Activated B cell treated with CpG ODN at 0.5 μM for 24 hours (primary cell): Measurements from ENCODE around the gene ARFGAP3. TPM values are rescaled to one million over a fixed set of nuclear protein-coding genes. Genes with fewer than 3 reads are reported as not detected.

Source experiments
- ATAC-seq: fragments of 200-7000 bp; cut with Tn5 transposase; one replicate; pipeline ENCODE4 v1.10.0; 2021; ENCODE audit warnings: low read depth, mild to moderate bottlenecking, moderate library complexity
- CTCF ChIA-PET: fragments of 350-600 bp; sonication (Branson Sonifier 250); formaldehyde crosslinking; loops from one replicate; lab custom pipeline; 2021; ENCODE audit warnings: antibody characterized with exemption; lab: Charles Lee
- POLR2A ChIA-PET: fragments of 350-600 bp; sonication (Branson Sonifier 250); formaldehyde crosslinking; loops from one replicate; lab custom pipeline; 2021; ENCODE audit warnings: antibody characterized with exemption; lab: Charles Lee
- DNase-seq: peaks from one replicate; pipeline ENCODE4 v3.0.0; 2022
- H3K27ac Mint-ChIP-seq: one replicate; pipeline ENCODE4 v1.8.0; 2020; ENCODE audit warnings: mixed read lengths
- H3K27me3 Mint-ChIP-seq: one replicate; pipeline ENCODE4 v1.8.0; 2021; ENCODE audit warnings: mixed read lengths
- H3K36me3 Mint-ChIP-seq: one replicate; pipeline ENCODE4 v1.8.0; 2021; ENCODE audit warnings: low read depth, mixed read lengths
- H3K4me1 Mint-ChIP-seq: one replicate; pipeline ENCODE4 v1.8.0; 2021; ENCODE audit warnings: mixed read lengths
- H3K4me3 Mint-ChIP-seq: one replicate; pipeline ENCODE4 v1.8.0; 2020; ENCODE audit warnings: mild to moderate bottlenecking, mixed read lengths
- H3K9me3 Mint-ChIP-seq: one replicate; pipeline ENCODE4 v1.8.0; 2020; ENCODE audit warnings: mixed read lengths
- intact Hi-C: fragments of 100-400 bp; cut with micrococcal nuclease; formaldehyde crosslinking; loops from one replicate; pipeline ENCODE4 v1.15.1; 2024
- total RNA-seq: library from RNA; stranded (reverse); gene quantifications from 2 replicates; pipeline ENCODE4 v1.2.3, GENCODE V29; 2022
- TF ChIP-seq, protein P1 (sequence below): fragments of 200-600 bp; IDR thresholded peaks from one replicate; pipeline ENCODE4 v1.8.0; 2022; ENCODE audit warnings: antibody characterized with exemption, mild to moderate bottlenecking

The ARFGAP3 gene
- total RNA-seq, 1 donor from 2014 or later, result 35.2 TPM

DNA sequence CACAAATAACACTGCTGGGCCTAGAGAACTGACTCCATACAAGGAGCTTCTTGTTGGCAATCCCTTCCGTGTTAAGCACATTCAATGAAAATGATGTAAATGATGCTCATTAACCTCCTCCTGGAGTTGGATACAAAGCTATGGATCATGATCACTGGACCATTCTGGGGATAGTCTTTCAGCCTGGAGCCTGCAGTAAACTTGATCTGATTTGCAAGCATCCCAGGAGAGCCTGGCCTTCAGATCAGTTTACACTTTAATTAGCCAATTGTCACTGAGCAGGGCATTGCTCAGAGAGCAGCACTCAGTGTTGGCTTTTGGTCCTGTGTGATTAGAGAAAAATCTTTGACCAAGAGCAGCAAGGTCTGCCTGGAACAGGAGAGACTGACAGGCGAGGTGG is 45.6 kb downstream of the ARFGAP3 start:
- TF ChIP-seq, protein P1, sequence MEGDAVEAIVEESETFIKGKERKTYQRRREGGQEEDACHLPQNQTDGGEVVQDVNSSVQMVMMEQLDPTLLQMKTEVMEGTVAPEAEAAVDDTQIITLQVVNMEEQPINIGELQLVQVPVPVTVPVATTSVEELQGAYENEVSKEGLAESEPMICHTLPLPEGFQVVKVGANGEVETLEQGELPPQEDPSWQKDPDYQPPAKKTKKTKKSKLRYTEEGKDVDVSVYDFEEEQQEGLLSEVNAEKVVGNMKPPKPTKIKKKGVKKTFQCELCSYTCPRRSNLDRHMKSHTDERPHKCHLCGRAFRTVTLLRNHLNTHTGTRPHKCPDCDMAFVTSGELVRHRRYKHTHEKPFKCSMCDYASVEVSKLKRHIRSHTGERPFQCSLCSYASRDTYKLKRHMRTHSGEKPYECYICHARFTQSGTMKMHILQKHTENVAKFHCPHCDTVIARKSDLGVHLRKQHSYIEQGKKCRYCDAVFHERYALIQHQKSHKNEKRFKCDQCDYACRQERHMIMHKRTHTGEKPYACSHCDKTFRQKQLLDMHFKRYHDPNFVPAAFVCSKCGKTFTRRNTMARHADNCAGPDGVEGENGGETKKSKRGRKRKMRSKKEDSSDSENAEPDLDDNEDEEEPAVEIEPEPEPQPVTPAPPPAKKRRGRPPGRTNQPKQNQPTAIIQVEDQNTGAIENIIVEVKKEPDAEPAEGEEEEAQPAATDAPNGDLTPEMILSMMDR, result no peak
- Mint-ChIP-seq H3K36me3 (peaks cover 73% of the 10 kb centered on the region), H3K27ac (no peak overlapping the region), H3K27me3 (no peaks in the 10 kb centered on the region), H3K4me3 (no peak overlapping the region), H3K4me1 (no peaks in the 10 kb centered on the region), H3K9me3 (no peaks in the 10 kb centered on the region)
- ATAC-seq (no peak), DNase-seq (no peak)
- ChIA-PET POLR2A (interaction anchor here (0.6 kb wide), 1 partner anchor 22 kb away, joined by 3 read pairs; no protein-coding TSS in a partner anchor), CTCF (no interaction called here)
- intact Hi-C loops, result no loop called here

DNA sequence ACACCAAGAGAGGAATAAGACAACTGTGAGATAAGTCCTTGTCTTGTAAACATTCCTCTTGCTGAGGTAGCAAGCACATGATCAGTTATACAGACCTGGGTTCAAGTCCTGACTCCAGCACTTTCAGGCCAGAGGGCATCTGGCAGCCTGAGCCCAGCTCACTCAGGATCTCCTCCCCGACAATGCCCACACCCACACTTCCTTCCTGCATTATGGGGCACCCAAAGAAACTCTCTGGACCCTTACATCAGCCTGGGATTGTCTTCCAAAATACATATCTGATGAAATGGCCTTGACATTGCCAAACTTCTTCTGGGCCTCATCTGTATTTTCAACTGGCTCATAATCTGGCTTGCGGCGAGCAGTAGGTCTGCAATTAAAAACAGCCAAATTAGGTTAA is 48.6 kb downstream of the ARFGAP3 start:
- Mint-ChIP-seq H3K27me3 (no peaks in the 10 kb centered on the region), H3K9me3 (no peaks in the 10 kb centered on the region), H3K4me1 (no peaks in the 10 kb centered on the region), H3K36me3 (peaks cover 78% of the 10 kb centered on the region), H3K27ac (no peak overlapping the region), H3K4me3 (no peak overlapping the region)
- no peak for ATAC-seq
- no peak for DNase-seq
- TF ChIP-seq, protein P1, result no peak
- intact Hi-C loops, result no loop called here
- ChIA-PET CTCF (no interaction called here), POLR2A (interaction anchor here (0.6 kb wide), 1 partner anchor 713 kb away, joined by 5 read pairs; no protein-coding TSS in a partner anchor)

DNA sequence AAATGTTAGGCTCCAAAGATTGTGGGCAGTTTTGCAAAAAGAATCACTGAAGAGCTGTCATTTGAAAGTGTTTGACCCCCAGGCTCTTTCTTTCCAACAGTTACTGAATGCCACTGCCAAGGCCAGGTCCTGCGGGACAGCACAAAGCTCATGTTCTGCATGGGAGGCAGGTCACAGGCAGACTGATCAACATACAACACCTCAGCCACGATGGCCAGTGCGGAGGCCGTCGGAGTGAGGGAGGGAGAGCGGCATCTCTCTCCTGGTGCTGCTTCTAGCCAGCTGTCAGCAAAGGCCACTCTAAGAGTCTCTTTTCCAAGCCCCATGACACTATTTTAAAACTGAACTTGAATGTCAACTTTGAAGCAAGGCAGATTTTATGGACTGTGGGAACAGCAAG is 49.9 kb downstream of the ARFGAP3 start:
- H3K27me3 Mint-ChIP-seq, result no peaks in the 10 kb centered on the region
- ChIA-PET POLR2A (no interaction called here), CTCF (no interaction called here)
- H3K27ac Mint-ChIP-seq, result no peak overlapping the region
- TF ChIP-seq, protein P1, result no peak
- peaks cover 73% of the 10 kb centered on the region for H3K36me3 Mint-ChIP-seq
- ATAC-seq, result no peak
- H3K4me3 Mint-ChIP-seq, result no peak overlapping the region
- intact Hi-C loops, result no loop called here
- DNase-seq, result no peak
- no peaks in the 10 kb centered on the region for H3K9me3 Mint-ChIP-seq
- no peaks in the 10 kb centered on the region for H3K4me1 Mint-ChIP-seq

GRCh38 chr22:42805998-42806830 is 50.9 kb downstream of the ARFGAP3 start:
- no peaks in the 10 kb centered on the region for H3K9me3 Mint-ChIP-seq
- no peaks in the 10 kb centered on the region for H3K27me3 Mint-ChIP-seq
- no peak overlapping the region for H3K4me3 Mint-ChIP-seq
- DNase-seq (no peak), ATAC-seq (no peak)
- H3K36me3 Mint-ChIP-seq, result peaks cover 72% of the 10 kb centered on the region
- intact Hi-C loops, result no loop called here
- TF ChIP-seq, protein P1, result no peak
- no peaks in the 10 kb centered on the region for H3K4me1 Mint-ChIP-seq
- POLR2A ChIA-PET, result no interaction called here
- CTCF ChIA-PET, result no interaction called here
- H3K27ac Mint-ChIP-seq, result no peak overlapping the region

GRCh38 chr22:42805016-42805997 is 51.8 kb downstream of the ARFGAP3 start:
- DNase-seq (no peak), ATAC-seq (no peak)
- Mint-ChIP-seq H3K27ac (no peak overlapping the region), H3K4me3 (no peak overlapping the region), H3K4me1 (no peaks in the 10 kb centered on the region), H3K36me3 (peaks cover 69% of the 10 kb centered on the region), H3K9me3 (no peaks in the 10 kb centered on the region), H3K27me3 (no peaks in the 10 kb centered on the region)
- TF ChIP-seq, protein P1, result no peak
- intact Hi-C loops, result no loop called here
- POLR2A ChIA-PET, result no interaction called here
- CTCF ChIA-PET, result no interaction called here
